H9 (cell line): ENCODE results near the gene CCDC78. TPM values are rescaled to one million over a fixed set of nuclear protein-coding genes. Genes with fewer than 3 reads are reported as not detected.

Experiments
- DNase-seq: peaks from one replicate; pipeline ENCODE4 v3.0.0-alpha.2; 2017
- H2AFZ ChIP-seq: one replicate; pipeline ENCODE4 v1.6.1; 2013; ENCODE audit warnings: mild to moderate bottlenecking, low read length, control low read depth, moderate library complexity
- H2AK5ac ChIP-seq: 2 replicates; pipeline ENCODE4 v1.6.1; 2013; ENCODE audit warnings: low read length, control low read depth, mixed read lengths; ENCODE audit not compliant: insufficient read length
- H2BK120ac ChIP-seq: one replicate; pipeline ENCODE4 v1.6.1; 2013; ENCODE audit warnings: low read depth, mild to moderate bottlenecking, low read length, control low read depth, inconsistent platforms; ENCODE audit not compliant: poor library complexity, severe bottlenecking
- H2BK12ac ChIP-seq: 2 replicates; pipeline ENCODE4 v1.6.1; 2013; ENCODE audit warnings: low read length, control low read depth, mixed read lengths, low read depth; ENCODE audit not compliant: insufficient read length
- H2BK15ac ChIP-seq: 2 replicates; pipeline ENCODE4 v1.6.1; 2013; ENCODE audit warnings: low read depth, low read length, control low read depth
- H2BK20ac ChIP-seq: one replicate; pipeline ENCODE4 v1.6.1; 2013; ENCODE audit warnings: low read depth, mild to moderate bottlenecking, low read length, control low read depth, inconsistent platforms; ENCODE audit not compliant: poor library complexity, severe bottlenecking
- H2BK5ac ChIP-seq: 2 replicates; pipeline ENCODE4 v1.6.1; 2013; ENCODE audit warnings: low read length, control low read depth, mixed read lengths; ENCODE audit not compliant: insufficient read length
- H3K14ac ChIP-seq: 2 replicates; pipeline ENCODE4 v1.6.1; 2013; ENCODE audit warnings: low read length, control low read depth; ENCODE audit not compliant: insufficient read depth
- H3K18ac ChIP-seq: 2 replicates; pipeline ENCODE4 v1.6.1; 2013; ENCODE audit warnings: low read depth, mild to moderate bottlenecking, mixed read lengths, low read length, control low read depth; ENCODE audit not compliant: insufficient read length
- H3K23ac ChIP-seq: 2 replicates; pipeline ENCODE4 v1.6.1; 2013; ENCODE audit warnings: low read length, control low read depth, mixed read lengths, low read depth; ENCODE audit not compliant: insufficient read length
- H3K23me2 ChIP-seq: 2 replicates; pipeline ENCODE4 v1.6.1; 2013; ENCODE audit warnings: low read depth, mild to moderate bottlenecking, mixed read lengths, low read length, control low read depth; ENCODE audit not compliant: insufficient read length, poor library complexity, severe bottlenecking
- H3K27ac ChIP-seq: 2 replicates; pipeline ENCODE4 v1.5.1; 2013; ENCODE audit warnings: low read length, control low read depth, mixed read lengths, low read depth; ENCODE audit not compliant: insufficient read length
- H3K27me3 ChIP-seq: 2 replicates; pipeline ENCODE4 v1.6.1; 2013; ENCODE audit warnings: low read length, control low read depth, inconsistent platforms; ENCODE audit not compliant: insufficient read depth
- H3K4ac ChIP-seq: 2 replicates; pipeline ENCODE4 v1.6.1; 2013; ENCODE audit warnings: low read depth, mild to moderate bottlenecking, control low read depth, inconsistent platforms, low read length, moderate library complexity
- H3K4me1 ChIP-seq: 2 replicates; pipeline ENCODE4 v1.6.1; 2013; ENCODE audit warnings: low read length, control low read depth, inconsistent platforms; ENCODE audit not compliant: insufficient read depth
- H3K4me2 ChIP-seq: 2 replicates; pipeline ENCODE4 v1.6.1; 2013; ENCODE audit warnings: low read length, control low read depth, mixed read lengths; ENCODE audit not compliant: insufficient read length, insufficient read depth
- H3K56ac ChIP-seq: 2 replicates; pipeline ENCODE4 v1.6.1; 2013; ENCODE audit warnings: low read depth, mild to moderate bottlenecking, mixed read lengths, low read length, control low read depth; ENCODE audit not compliant: insufficient read length
- H3K79me1 ChIP-seq: 2 replicates; pipeline ENCODE4 v1.6.1; 2013; ENCODE audit warnings: low read depth, mild to moderate bottlenecking, moderate library complexity, low read length, control low read depth, inconsistent platforms; ENCODE audit not compliant: insufficient read depth, poor library complexity, severe bottlenecking
- H3K79me2 ChIP-seq: 2 replicates; pipeline ENCODE4 v1.6.1; 2013; ENCODE audit warnings: low read length, control low read depth, inconsistent platforms; ENCODE audit not compliant: insufficient read depth
- H3K9ac ChIP-seq: 2 replicates; pipeline ENCODE4 v1.6.1; 2013; ENCODE audit warnings: low read length, control low read depth, mixed read lengths; ENCODE audit not compliant: insufficient read length; ENCODE audit errors: extremely low read depth
- H3K9me3 ChIP-seq: one replicate; pipeline ENCODE4 v1.6.1; 2013; ENCODE audit warnings: low read depth, low read length, inconsistent platforms; ENCODE audit not compliant: control insufficient read depth
- H3T11ph ChIP-seq: one replicate; pipeline ENCODE4 v1.6.1; 2013; ENCODE audit warnings: mild to moderate bottlenecking, low read length, control low read depth, inconsistent platforms
- H4K20me1 ChIP-seq: one replicate; pipeline ENCODE4 v1.6.1; 2013; ENCODE audit not compliant: control insufficient read depth, insufficient read length, insufficient read depth
- H4K5ac ChIP-seq: 2 replicates; pipeline ENCODE4 v1.6.1; 2013; ENCODE audit warnings: low read depth, mild to moderate bottlenecking, mixed read lengths, low read length, control low read depth; ENCODE audit not compliant: insufficient read length
- H4K8ac ChIP-seq: replicated peaks from 2 replicates; pipeline ENCODE4 v1.6.1; 2013; ENCODE audit warnings: low read length, control low read depth, mixed read lengths, low read depth; ENCODE audit not compliant: insufficient read length
- H4K91ac ChIP-seq: 2 replicates; pipeline ENCODE4 v1.6.1; 2013; ENCODE audit warnings: low read depth, mild to moderate bottlenecking, moderate library complexity, mixed read lengths, low read length, control low read depth; ENCODE audit not compliant: insufficient read length
- H3K27ac Mint-ChIP-seq, 3 experiments: 2 replicates in 2 of 3; 3 replicates in 1 of 3; pipeline ENCODE4 v1.8.0; 2020 to 2021; ENCODE audit warnings: mixed read lengths in 3 of 3, mild to moderate bottlenecking in 1 of 3, moderate library complexity in 1 of 3
- H3K27me3 Mint-ChIP-seq: 2 replicates; pipeline ENCODE4 v1.8.0; 2021; ENCODE audit warnings: low read depth, mild to moderate bottlenecking, moderate library complexity, mixed read lengths
- H3K36me3 Mint-ChIP-seq, 3 experiments: 2 replicates in 2 of 3; 3 replicates in 1 of 3; pipeline ENCODE4 v1.8.0; 2020 to 2021; ENCODE audit warnings: low read depth in 3 of 3, mixed read lengths in 3 of 3; ENCODE audit not compliant: insufficient read depth in 1 of 3
- H3K4me1 Mint-ChIP-seq, 2 experiments: 2 replicates each; pipeline ENCODE4 v1.8.0; 2020; ENCODE audit warnings: mixed read lengths in 2 of 2
- H3K4me3 Mint-ChIP-seq, 2 experiments: 2 replicates in 1 of 2; 3 replicates in 1 of 2; pipeline ENCODE4 v1.8.0; 2020 to 2021; ENCODE audit warnings: mild to moderate bottlenecking in 2 of 2, mixed read lengths in 2 of 2, moderate library complexity in 1 of 2
- H3K9me3 Mint-ChIP-seq, 2 experiments: 2 replicates in 1 of 2; 3 replicates in 1 of 2; pipeline ENCODE4 v1.8.0; 2020; ENCODE audit warnings: mild to moderate bottlenecking in 2 of 2, mixed read lengths in 2 of 2, moderate library complexity in 1 of 2
- WGBS: extraction: QIAGEN DNeasy Blood & Tissue Kit; methylation state at CpG from one replicate; pipeline ENCODE4 v1.1.7; 2013; ENCODE audit warnings: missing lambda C conversion rate, low lambda C conversion rate, mixed read lengths; ENCODE audit not compliant: insufficient read length; ENCODE audit errors: extremely low coverage; 5-methylcytosine and 5-hydroxymethylcytosine counted together
- total RNA-seq: library from RNA; stranded (reverse); gene quantifications from 2 replicates; pipeline ENCODE4 v1.2.1, GENCODE V29; 2021
- TF ChIP-seq, protein P1 (sequence below): fragments of 200-600 bp; sonication (generic); conservative IDR thresholded peaks from 3 replicates; pipeline ENCODE4 v1.8.0; 2021; ENCODE audit warnings: antibody characterized with exemption, mild to moderate bottlenecking

Gene CCDC78
- total RNA-seq, 1 experiment from 2014 or later: 12.1 TPM

DNA sequence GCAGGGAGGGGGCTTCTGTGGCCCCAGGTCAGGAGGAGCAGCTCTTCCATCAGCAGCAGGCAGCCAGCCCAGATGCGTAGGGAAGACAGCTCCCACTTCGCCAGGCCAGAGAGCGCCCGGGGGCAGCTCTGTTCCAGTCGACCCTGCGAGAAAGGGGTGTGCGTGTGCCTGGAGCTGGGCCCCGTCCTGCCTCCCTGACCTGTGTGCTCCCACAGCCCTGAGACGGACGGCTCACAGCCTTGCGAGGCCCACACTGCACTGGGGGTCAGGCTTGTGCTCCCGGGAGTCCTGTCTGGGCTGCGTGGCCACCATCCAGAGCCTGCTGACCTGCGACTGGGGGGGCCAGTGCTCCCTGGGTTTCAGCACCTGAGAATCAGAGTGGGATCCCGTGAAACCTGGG, 33.8 kb upstream of the CCDC78 start:
- Mint-ChIP-seq H3K36me3 (no peaks in the 10 kb centered on the region), H3K27me3 (peaks cover 26% of the 10 kb centered on the region), H3K4me1 (peaks cover 5 to 10% of the 10 kb centered on the region in 2 experiments), H3K27ac (no peak overlapping the region; a peak in 1 of 7 replicates), H3K9me3 (no peaks in the 10 kb centered on the region; a peak in 1 of 5 replicates), H3K4me3 (no peak overlapping the region)
- Histone ChIP-seq H2BK12ac (no peak overlapping the region), H2AFZ (no peak overlapping the region), H3K14ac (no peak overlapping the region), H3K4me1 (no peaks in the 10 kb centered on the region), H3K23me2 (no peaks in the 10 kb centered on the region), H2BK20ac (no peak overlapping the region), H2BK120ac (no peak overlapping the region), H3K79me1 (no peaks in the 10 kb centered on the region), H2BK15ac (no peak overlapping the region), H4K20me1 (no peaks in the 10 kb centered on the region), H3K9ac (no peak overlapping the region), H3K4ac (no peak overlapping the region), H3K79me2 (no peaks in the 10 kb centered on the region), H3K56ac (no peak overlapping the region), H3K9me3 (no peaks in the 10 kb centered on the region), H3K18ac (no peak overlapping the region), H3K23ac (no peak overlapping the region), H3K27ac (no peak overlapping the region), H2BK5ac (no peak overlapping the region), H2AK5ac (no peak overlapping the region), H4K5ac (no peak overlapping the region), H4K91ac (no peak overlapping the region), H3K27me3 (no peaks in the 10 kb centered on the region), H3T11ph (no peak overlapping the region), H4K8ac (no peak overlapping the region), H3K4me2 (no peak overlapping the region)
- WGBS: no CpG with 5 or more reads among the region's 15 CpGs
- TF ChIP-seq, protein P1, sequence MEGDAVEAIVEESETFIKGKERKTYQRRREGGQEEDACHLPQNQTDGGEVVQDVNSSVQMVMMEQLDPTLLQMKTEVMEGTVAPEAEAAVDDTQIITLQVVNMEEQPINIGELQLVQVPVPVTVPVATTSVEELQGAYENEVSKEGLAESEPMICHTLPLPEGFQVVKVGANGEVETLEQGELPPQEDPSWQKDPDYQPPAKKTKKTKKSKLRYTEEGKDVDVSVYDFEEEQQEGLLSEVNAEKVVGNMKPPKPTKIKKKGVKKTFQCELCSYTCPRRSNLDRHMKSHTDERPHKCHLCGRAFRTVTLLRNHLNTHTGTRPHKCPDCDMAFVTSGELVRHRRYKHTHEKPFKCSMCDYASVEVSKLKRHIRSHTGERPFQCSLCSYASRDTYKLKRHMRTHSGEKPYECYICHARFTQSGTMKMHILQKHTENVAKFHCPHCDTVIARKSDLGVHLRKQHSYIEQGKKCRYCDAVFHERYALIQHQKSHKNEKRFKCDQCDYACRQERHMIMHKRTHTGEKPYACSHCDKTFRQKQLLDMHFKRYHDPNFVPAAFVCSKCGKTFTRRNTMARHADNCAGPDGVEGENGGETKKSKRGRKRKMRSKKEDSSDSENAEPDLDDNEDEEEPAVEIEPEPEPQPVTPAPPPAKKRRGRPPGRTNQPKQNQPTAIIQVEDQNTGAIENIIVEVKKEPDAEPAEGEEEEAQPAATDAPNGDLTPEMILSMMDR: no peak
- DNase-seq: no peak
